Measurements from ENCODE around the gene SPTY2D1. TPM values are rescaled to one million over a fixed set of nuclear protein-coding genes. Genes with fewer than 3 reads are reported as not detected.

SPTY2D1 gene
- total and polyA plus RNA-seq, 2 experiments from 2014 or later: 5.9 to 14.1 TPM

GRCh38 chr11:18615628-18616392 lies 18.3 kb downstream of the SPTY2D1 start:
- Mint-ChIP-seq H3K9me3 (no peaks in the 10 kb centered on the region), H3K4me3 (no peak overlapping the region), H3K4me1 (no peaks in the 10 kb centered on the region), H3K36me3 (ENCODE audit: low read depth) (peaks cover 16% of the 10 kb centered on the region), H3K27me3 (ENCODE audit: insufficient read depth, low read depth, poor library complexity) (no peaks in the 10 kb centered on the region), H3K27ac (no peak overlapping the region)
- Histone ChIP-seq H3K4me3 (no peak overlapping the region), H3K4me2 (no peak overlapping the region), H2AFZ (no peak overlapping the region), H3K36me3 (ENCODE audit: insufficient read depth) (peaks cover 15% of the 10 kb centered on the region), H3K4me1 (ENCODE audit: insufficient read depth) (no peaks in the 10 kb centered on the region), H3K79me2 (replicated peaks; ENCODE audit: insufficient read depth) (peaks cover 40% of the 10 kb centered on the region), H3K27ac (ENCODE audit: low read depth) (no peak overlapping the region), H3K9me2 (ENCODE audit: insufficient read depth) (no peaks in the 10 kb centered on the region), H3K27me3 (ENCODE audit: insufficient read depth) (no peaks in the 10 kb centered on the region), H3F3A (replicated peaks; ENCODE audit: low read depth) (no peaks in the 10 kb centered on the region), H4K20me1 (replicated peaks; ENCODE audit: insufficient read depth) (peaks cover 19% of the 10 kb centered on the region)
- TF ChIP-seq ZNF114 (CRISPR knock-in tag; IDR thresholded peaks at IDR 0.05) (no peak), EZH2phosphoT487 (IDR thresholded peaks at IDR 0.05; ENCODE audit: unreplicated experiment) (no peak), EZH2 (IDR thresholded peaks at IDR 0.05; ENCODE audit: low read depth, unreplicated experiment) (no peak), STAT1 (IDR thresholded peaks at IDR 0.05; ENCODE audit: unreplicated experiment) (no peak), ZNF462 (CRISPR knock-in tag; IDR thresholded peaks at IDR 0.05) (no peak), ZNF331 (CRISPR knock-in tag; IDR thresholded peaks at IDR 0.05; ENCODE audit: low read depth) (no peak), ETS1 (IDR thresholded peaks at IDR 0.05) (no peak), POLR2AphosphoS5 (IDR thresholded peaks at IDR 0.05; ENCODE audit: low read depth) (no peak), NANOG (IDR thresholded peaks at IDR 0.05; ENCODE audit: borderline replicate concordance) (no peak)
- TF ChIP-seq, protein P1, sequence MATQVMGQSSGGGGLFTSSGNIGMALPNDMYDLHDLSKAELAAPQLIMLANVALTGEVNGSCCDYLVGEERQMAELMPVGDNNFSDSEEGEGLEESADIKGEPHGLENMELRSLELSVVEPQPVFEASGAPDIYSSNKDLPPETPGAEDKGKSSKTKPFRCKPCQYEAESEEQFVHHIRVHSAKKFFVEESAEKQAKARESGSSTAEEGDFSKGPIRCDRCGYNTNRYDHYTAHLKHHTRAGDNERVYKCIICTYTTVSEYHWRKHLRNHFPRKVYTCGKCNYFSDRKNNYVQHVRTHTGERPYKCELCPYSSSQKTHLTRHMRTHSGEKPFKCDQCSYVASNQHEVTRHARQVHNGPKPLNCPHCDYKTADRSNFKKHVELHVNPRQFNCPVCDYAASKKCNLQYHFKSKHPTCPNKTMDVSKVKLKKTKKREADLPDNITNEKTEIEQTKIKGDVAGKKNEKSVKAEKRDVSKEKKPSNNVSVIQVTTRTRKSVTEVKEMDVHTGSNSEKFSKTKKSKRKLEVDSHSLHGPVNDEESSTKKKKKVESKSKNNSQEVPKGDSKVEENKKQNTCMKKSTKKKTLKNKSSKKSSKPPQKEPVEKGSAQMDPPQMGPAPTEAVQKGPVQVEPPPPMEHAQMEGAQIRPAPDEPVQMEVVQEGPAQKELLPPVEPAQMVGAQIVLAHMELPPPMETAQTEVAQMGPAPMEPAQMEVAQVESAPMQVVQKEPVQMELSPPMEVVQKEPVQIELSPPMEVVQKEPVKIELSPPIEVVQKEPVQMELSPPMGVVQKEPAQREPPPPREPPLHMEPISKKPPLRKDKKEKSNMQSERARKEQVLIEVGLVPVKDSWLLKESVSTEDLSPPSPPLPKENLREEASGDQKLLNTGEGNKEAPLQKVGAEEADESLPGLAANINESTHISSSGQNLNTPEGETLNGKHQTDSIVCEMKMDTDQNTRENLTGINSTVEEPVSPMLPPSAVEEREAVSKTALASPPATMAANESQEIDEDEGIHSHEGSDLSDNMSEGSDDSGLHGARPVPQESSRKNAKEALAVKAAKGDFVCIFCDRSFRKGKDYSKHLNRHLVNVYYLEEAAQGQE (IDR thresholded peaks at IDR 0.05; ENCODE audit: unreplicated experiment): no peak
- ATAC-seq: no peak
- DNase-seq (ENCODE audit: low spot score): no peak

Data from GM23338 (cell line).